ENCODE data around the gene OSBPL8. TPM values are rescaled to one million over a fixed set of nuclear protein-coding genes. Genes with fewer than 3 reads are reported as not detected.
A peak's percentile ranks its signal among the peaks of the same experiment; 100 is the strongest.

Gene OSBPL8
- total and polyA plus RNA-seq, 9 of the 15 experiments (the other 6 are each of a cell fraction or from before 2014, with no cell fraction given) = 17.4 to 82.7 (median 42.8) TPM

GRCh38 chr12:76329606-76330005 is 230.0 kb downstream of the OSBPL8 start (continued):
- peak; percentile 94 for TF ChIP-seq ZBTB40 (IDR thresholded peaks at IDR 0.05)
- TF ChIP-seq ZBTB40 (CRISPR knock-in tag; IDR thresholded peaks at IDR 0.05) = peak; percentile 96
- no peak for TF ChIP-seq ZNF431 (CRISPR knock-in tag; IDR thresholded peaks at IDR 0.05)
- TF ChIP-seq CTCF (IDR thresholded peaks at IDR 0.05 in 2 of 3, conservative IDR thresholded peaks at IDR 0.05 in 1 of 3; ENCODE audit: insufficient read depth in 2 of 3, low read depth in 1 of 3, low read length in 3 of 3) = no peak
- TF ChIP-seq BCL6 (CRISPR knock-in tag; IDR thresholded peaks at IDR 0.05) = no peak
- no peak for TF ChIP-seq ZBTB26 (CRISPR knock-in tag; IDR thresholded peaks at IDR 0.05)
- no peak for TF ChIP-seq ZBTB2 (IDR thresholded peaks at IDR 0.05)
- TF ChIP-seq ZBTB34 (CRISPR knock-in tag; IDR thresholded peaks at IDR 0.05) = no peak
- TF ChIP-seq ZFP1 (CRISPR knock-in tag; IDR thresholded peaks at IDR 0.05) = no peak
